Karpas-422 (cell line): ENCODE measurements around the gene TAC3. TPM values are rescaled to one million over a fixed set of nuclear protein-coding genes. Genes with fewer than 3 reads are reported as not detected.
A peak's percentile ranks its signal among the peaks of the same experiment; 100 is the strongest.

ENCODE experiments used
- DNase-seq: peaks from one replicate; pipeline ENCODE4 v3.0.0-alpha.2; 2015
- H2AFZ ChIP-seq: fragments of 200-600 bp; sonication (generic); 2 replicates; pipeline ENCODE4 v1.6.1; 2014; ENCODE audit warnings: antibody characterized with exemption, low read length, mixed read lengths
- H3K27ac ChIP-seq: fragments of 200-600 bp; sonication (generic); 2 replicates; pipeline ENCODE4 v1.5.1; 2014; ENCODE audit warnings: mild to moderate bottlenecking, low read length, moderate library complexity
- H3K27me3 ChIP-seq: fragments of 200-600 bp; sonication (generic); 2 replicates; pipeline ENCODE4 v1.6.1; 2014; ENCODE audit warnings: low read length, mixed read lengths
- H3K36me3 ChIP-seq: fragments of 200-600 bp; sonication (generic); 2 replicates; pipeline ENCODE4 v1.6.1; 2014; ENCODE audit warnings: low read length, mixed read lengths; ENCODE audit not compliant: insufficient read depth
- H3K4me1 ChIP-seq: fragments of 200-600 bp; sonication (generic); 2 replicates; pipeline ENCODE4 v1.6.1; 2014; ENCODE audit warnings: mild to moderate bottlenecking, low read length, mixed read lengths
- H3K4me2 ChIP-seq: fragments of 200-600 bp; sonication (generic); 2 replicates; pipeline ENCODE4 v1.6.1; 2014; ENCODE audit warnings: low read length, low read depth, mild to moderate bottlenecking; ENCODE audit not compliant: poor library complexity, severe bottlenecking
- H3K4me3 ChIP-seq: fragments of 200-600 bp; sonication (generic); 2 replicates; pipeline ENCODE4 v1.5.1; 2014; ENCODE audit warnings: mild to moderate bottlenecking, antibody characterized with exemption, low read length, mixed read lengths
- H3K79me2 ChIP-seq: fragments of 200-600 bp; sonication (generic); 2 replicates; pipeline ENCODE4 v1.6.1; 2014; ENCODE audit warnings: mild to moderate bottlenecking, low read length, mixed read lengths
- H3K9ac ChIP-seq: fragments of 200-600 bp; sonication (generic); 2 replicates; pipeline ENCODE4 v1.6.0; 2014; ENCODE audit warnings: low read length
- H3K9me2 ChIP-seq: fragments of 200-600 bp; sonication (generic), shearing (Covaris generic); replicated peaks from 2 replicates; pipeline ENCODE4 v1.6.0; 2014; ENCODE audit warnings: mild to moderate bottlenecking, low read length, moderate library complexity; ENCODE audit not compliant: insufficient read depth
- H3K9me3 ChIP-seq: fragments of 300-700, 200-600 bp; sonication (generic); 2 replicates; pipeline ENCODE4 v1.6.1; 2014; ENCODE audit warnings: low read length, mixed read lengths
- H4K20me1 ChIP-seq: fragments of 200-600 bp; sonication (generic); 2 replicates; pipeline ENCODE4 v1.6.1; 2014; ENCODE audit warnings: mild to moderate bottlenecking, antibody characterized with exemption, low read length, low read depth; ENCODE audit not compliant: insufficient read depth
- total RNA-seq: library from RNA; depleted of rRNA; stranded (reverse); fragments of >200 nt; shearing (Covaris generic); gene quantifications from 2 replicates; pipeline ENCODE4 v1.2.3, GENCODE V29; 2014; ENCODE audit warnings: low replicate concordance

TAC3 gene
- total RNA-seq, 1 experiment from 2014 or later = not detected

DNA sequence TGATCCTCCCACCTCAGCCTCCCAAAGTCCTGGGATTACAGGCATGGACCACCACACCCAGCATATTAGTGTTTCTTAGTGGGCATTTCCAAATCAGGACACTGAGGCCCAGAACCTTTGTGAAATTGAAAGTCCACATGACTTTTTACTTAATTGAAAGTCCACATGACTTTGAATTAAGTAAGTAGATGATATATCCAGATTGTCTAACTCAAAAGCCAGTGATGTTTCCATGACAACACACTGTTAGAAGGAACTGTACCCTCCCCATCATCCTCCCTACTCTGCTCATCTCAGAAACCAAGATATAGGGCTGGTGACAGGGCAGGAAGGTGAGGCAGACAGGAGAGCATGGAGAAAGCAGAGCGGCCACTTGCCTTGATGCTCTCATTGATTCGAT lies 26.4 kb upstream of the TAC3 start:
- H4K20me1 ChIP-seq = 0 out of 2 replicates have a peak, but pooled peaks cover 4% of the 10 kb centered on the region
- no peaks in the 10 kb centered on the region for H3K9me3 ChIP-seq
- no peak for DNase-seq
- H3K4me1 ChIP-seq = peaks cover 8% of the 10 kb centered on the region
- no peak overlapping the region for H3K4me3 ChIP-seq
- H3K27me3 ChIP-seq = no peaks in the 10 kb centered on the region
- H3K36me3 ChIP-seq = no peaks in the 10 kb centered on the region
- no peaks in the 10 kb centered on the region for H3K79me2 ChIP-seq
- no peak overlapping the region for H3K4me2 ChIP-seq
- no peaks in the 10 kb centered on the region for H3K9me2 ChIP-seq
- H2AFZ ChIP-seq = no peak overlapping the region
- no peak overlapping the region for H3K27ac ChIP-seq
- H3K9ac ChIP-seq = no peak overlapping the region

DNA sequence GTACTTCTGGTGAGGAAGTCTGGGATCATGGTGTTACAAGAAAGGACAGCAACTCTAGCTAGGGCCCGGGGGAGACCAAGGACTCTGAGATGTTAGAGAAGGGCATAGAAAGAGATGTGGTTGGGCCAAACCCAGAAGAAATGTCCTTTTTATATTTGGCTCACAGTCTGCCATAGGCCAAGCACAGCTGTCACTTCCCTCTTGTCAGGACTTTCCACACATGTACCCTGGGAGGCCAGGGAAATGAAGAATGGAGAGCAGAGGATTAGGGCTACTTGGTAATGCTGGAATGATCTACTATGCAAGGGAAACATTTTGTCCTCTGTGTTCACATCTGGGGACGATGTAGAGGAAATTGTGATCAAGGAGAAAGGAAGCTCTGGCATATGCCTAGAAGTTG lies 24.4 kb upstream of the TAC3 start:
- Histone ChIP-seq H3K36me3 (no peaks in the 10 kb centered on the region), H3K4me2 (no peak overlapping the region), H3K79me2 (no peaks in the 10 kb centered on the region), H3K9me2 (no peaks in the 10 kb centered on the region), H3K9me3 (no peaks in the 10 kb centered on the region), H4K20me1 (0 out of 2 replicates have a peak, but pooled peaks cover 4% of the 10 kb centered on the region), H3K27me3 (no peaks in the 10 kb centered on the region), H3K27ac (no peak overlapping the region), H2AFZ (no peak overlapping the region), H3K9ac (no peak overlapping the region), H3K4me1 (no peaks in the 10 kb centered on the region), H3K4me3 (no peak overlapping the region)
- DNase-seq = no peak

DNA sequence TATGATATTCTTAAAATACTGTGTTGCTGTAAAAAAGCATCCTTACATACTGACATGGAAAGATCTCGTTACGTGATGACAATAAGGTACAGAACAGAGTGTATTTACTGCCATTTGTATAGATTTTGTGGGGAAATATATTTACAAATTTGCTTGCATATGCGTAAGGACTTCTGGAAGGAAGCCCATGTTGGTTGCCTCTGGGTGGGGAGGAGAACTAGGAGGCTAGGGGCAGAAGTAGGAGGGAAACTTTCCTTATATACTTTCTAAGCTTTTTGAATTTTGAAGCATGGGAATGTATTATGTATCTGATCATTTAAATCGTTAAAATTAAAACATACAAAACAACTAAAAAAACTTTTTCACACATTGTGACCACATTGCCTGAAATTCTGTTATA lies 23.9 kb upstream of the TAC3 start:
- H2AFZ ChIP-seq = no peak overlapping the region
- H3K4me3 ChIP-seq = no peak overlapping the region
- no peak overlapping the region for H3K9ac ChIP-seq
- no peaks in the 10 kb centered on the region for H3K9me2 ChIP-seq
- DNase-seq = no peak
- H3K36me3 ChIP-seq = no peaks in the 10 kb centered on the region
- H3K79me2 ChIP-seq = no peaks in the 10 kb centered on the region
- H3K27ac ChIP-seq = no peak overlapping the region
- 0 out of 2 replicates have a peak, but pooled peaks cover 4% of the 10 kb centered on the region for H4K20me1 ChIP-seq
- H3K4me2 ChIP-seq = no peak overlapping the region
- H3K9me3 ChIP-seq = no peaks in the 10 kb centered on the region
- H3K4me1 ChIP-seq = no peaks in the 10 kb centered on the region
- H3K27me3 ChIP-seq = no peaks in the 10 kb centered on the region

DNA sequence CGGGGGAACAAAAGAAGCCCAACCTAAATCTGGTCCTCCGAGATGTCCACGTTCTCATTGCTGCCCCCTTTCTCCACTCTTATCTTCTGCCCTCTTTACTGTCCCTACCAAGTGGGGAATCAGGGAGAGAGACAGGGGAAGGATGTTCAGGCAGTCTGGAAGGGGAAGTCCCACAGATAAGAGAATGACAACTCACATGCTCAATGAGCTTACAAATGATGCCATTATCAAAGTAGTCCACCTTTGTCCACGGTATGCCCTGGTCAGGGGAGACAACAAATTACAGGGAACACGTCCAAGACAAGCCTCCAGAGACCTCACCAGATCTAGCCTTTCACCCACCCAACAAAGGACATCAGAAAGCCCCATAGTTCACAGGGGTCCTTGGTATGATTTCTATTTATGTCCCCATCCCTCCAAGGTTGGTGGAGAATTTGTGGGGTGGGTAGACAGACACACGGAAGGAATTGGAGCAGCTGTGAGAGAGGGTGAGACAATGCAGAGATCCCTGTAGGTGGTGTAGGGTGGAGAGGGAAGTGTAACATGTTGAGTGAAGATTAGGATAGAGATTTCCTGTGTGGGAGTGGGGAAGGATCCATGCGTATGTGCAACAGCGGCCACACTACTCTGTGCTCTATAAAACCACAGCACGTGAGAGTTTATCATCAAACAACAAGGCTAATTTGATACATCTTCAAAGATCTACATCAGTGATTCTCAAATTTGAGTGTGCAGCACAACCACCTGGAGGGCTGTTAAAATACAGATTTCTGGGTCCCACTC lies 22.9 kb upstream of the TAC3 start:
- Histone ChIP-seq H3K27me3 (no peaks in the 10 kb centered on the region), H3K4me3 (no peak overlapping the region), H3K9ac (no peak overlapping the region), H2AFZ (no peak overlapping the region), H3K27ac (no peak overlapping the region), H3K36me3 (no peaks in the 10 kb centered on the region), H3K79me2 (no peaks in the 10 kb centered on the region), H4K20me1 (0 out of 2 replicates have a peak, but pooled peaks cover 4% of the 10 kb centered on the region), H3K9me3 (no peaks in the 10 kb centered on the region), H3K4me1 (no peaks in the 10 kb centered on the region), H3K4me2 (no peak overlapping the region), H3K9me2 (no peaks in the 10 kb centered on the region)
- DNase-seq = no peak

DNA sequence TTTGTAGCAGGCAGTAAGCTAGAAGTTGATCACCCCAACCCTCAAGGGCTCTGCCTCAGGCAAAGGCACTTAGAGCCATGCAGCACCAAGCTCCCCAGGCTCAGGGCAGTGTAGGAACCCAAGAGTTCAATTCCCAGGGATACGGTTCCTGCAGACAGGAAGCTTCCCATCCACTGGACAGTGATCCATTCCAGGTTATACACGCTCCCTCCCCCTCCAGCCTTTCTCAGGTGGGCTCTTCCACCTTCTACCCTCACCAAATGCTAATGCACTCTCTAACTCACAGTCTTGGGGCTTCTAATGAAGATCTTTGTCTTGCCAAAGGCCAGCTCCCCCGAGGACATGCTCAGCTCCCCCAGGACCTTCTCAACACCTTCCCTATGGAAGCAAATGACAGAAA lies 20.9 kb upstream of the TAC3 start:
- no peaks in the 10 kb centered on the region for H3K9me3 ChIP-seq
- no peak overlapping the region for H3K9ac ChIP-seq
- H2AFZ ChIP-seq = no peak overlapping the region
- 0 out of 2 replicates have a peak, but pooled peaks cover 4% of the 10 kb centered on the region for H4K20me1 ChIP-seq
- no peak overlapping the region for H3K27ac ChIP-seq
- H3K36me3 ChIP-seq = no peaks in the 10 kb centered on the region
- H3K27me3 ChIP-seq = no peaks in the 10 kb centered on the region
- H3K4me1 ChIP-seq = no peaks in the 10 kb centered on the region
- H3K79me2 ChIP-seq = no peaks in the 10 kb centered on the region
- H3K4me2 ChIP-seq = no peak overlapping the region
- no peak for DNase-seq
- H3K9me2 ChIP-seq = no peaks in the 10 kb centered on the region
- H3K4me3 ChIP-seq = no peak overlapping the region

DNA sequence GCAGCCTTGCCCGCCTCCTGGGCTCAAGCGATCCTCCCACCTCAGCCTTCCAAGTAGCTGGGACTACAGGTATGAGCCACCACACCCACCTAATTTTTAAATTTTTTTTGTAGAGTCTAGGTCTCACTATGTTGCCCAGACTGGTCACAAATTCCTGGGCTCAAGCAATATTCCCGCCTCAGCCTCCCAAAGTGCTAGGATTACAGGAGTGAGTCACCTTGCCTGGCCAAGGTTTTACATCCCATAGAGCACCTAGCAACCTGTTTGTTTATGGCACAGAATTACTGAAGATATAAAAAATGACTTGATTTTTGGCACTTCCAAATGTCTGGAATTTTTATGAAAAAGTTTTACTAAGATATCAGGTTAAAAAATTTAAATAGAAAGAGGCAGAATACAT lies 17.1 kb upstream of the TAC3 start:
- Histone ChIP-seq H3K27me3 (no peaks in the 10 kb centered on the region), H3K4me3 (no peak overlapping the region), H3K4me2 (no peak overlapping the region), H2AFZ (no peak overlapping the region), H3K9me3 (no peaks in the 10 kb centered on the region), H3K9me2 (no peaks in the 10 kb centered on the region), H3K36me3 (no peaks in the 10 kb centered on the region), H3K27ac (no peak overlapping the region), H3K79me2 (no peaks in the 10 kb centered on the region), H4K20me1 (no peaks in the 10 kb centered on the region), H3K9ac (no peak overlapping the region), H3K4me1 (peaks cover 8% of the 10 kb centered on the region)
- DNase-seq = no peak

DNA sequence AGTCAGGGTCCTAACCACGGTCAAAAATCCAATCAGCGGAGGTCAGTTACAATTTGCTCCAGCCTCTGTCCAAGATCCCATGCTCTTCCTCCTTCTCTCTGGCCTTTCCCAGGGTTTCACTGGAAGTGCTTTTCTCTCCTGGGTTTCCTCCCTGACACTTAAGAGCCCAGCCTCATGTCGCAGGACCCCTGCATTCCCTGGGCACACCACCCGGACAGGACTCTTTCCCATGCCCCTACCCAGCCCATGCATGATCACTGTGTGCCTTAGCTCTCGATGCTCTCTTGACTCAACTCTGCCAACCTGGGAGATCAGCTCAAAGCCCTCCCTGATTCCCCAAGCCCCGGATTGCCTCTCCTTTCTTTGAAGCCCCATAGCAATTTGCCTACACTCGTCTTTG lies 15.5 kb upstream of the TAC3 start:
- Histone ChIP-seq H3K4me1 (peaks cover 8% of the 10 kb centered on the region), H3K9me3 (no peaks in the 10 kb centered on the region), H3K36me3 (no peaks in the 10 kb centered on the region), H3K4me3 (no peak overlapping the region), H3K79me2 (no peaks in the 10 kb centered on the region), H3K27ac (no peak overlapping the region), H2AFZ (no peak overlapping the region), H3K9me2 (no peaks in the 10 kb centered on the region), H3K4me2 (no peak overlapping the region), H3K27me3 (no peaks in the 10 kb centered on the region), H3K9ac (no peak overlapping the region), H4K20me1 (no peaks in the 10 kb centered on the region)
- DNase-seq = no peak

DNA sequence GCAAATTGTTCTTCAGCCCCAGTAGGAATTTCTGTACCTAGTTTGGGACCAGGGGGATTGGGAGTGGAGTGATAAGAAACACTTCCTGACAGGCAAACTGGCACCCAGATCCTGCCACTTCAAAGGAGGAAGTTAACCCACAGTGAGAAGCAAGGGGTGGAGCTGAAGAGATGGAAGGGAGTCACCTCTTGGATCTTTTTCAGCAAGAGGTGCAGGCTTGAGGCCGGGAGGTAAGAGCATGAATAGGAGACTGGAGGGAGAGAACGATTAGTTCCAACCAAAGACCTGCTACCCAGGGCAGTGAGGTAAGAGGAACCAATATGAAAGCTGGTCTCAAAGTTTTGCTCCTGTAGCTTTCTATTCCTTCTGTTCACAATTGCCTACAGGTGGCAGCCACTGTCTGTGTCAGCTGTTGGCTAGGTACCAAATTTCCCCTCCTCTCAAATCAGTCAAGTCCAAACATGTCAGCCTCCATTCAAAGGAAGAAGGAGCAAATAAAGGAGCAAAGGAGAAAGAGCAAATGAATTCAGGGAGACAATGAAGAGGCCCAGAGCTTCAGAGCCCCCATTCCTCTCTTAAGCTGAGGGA lies 14.9 kb upstream of the TAC3 start:
- Histone ChIP-seq H3K9me3 (no peaks in the 10 kb centered on the region), H3K9me2 (no peaks in the 10 kb centered on the region), H3K79me2 (no peaks in the 10 kb centered on the region), H4K20me1 (no peaks in the 10 kb centered on the region), H3K36me3 (no peaks in the 10 kb centered on the region), H2AFZ (peak overlapping the region; percentile 43; the same call in 1 of the 2 replicates), H3K27ac (no peak overlapping the region), H3K4me2 (peak overlapping the region; percentile 9), H3K4me3 (no peak overlapping the region), H3K9ac (no peak overlapping the region), H3K27me3 (no peaks in the 10 kb centered on the region), H3K4me1 (peaks cover 8% of the 10 kb centered on the region)
- DNase-seq = peak; percentile 48
